IMR-90 (cell line): Measurements from ENCODE around the gene UBE2C. TPM values are rescaled to one million over a fixed set of nuclear protein-coding genes. Genes with fewer than 3 reads are reported as not detected.
A peak's percentile ranks its signal among the peaks of the same experiment; 100 is the strongest.

ENCODE experiments used
- ATAC-seq: fragments of 200-7000 bp; cut with Tn5 transposase; 2 replicates; pipeline ENCODE4 v1.9.1; 2020; ENCODE audit warnings: low read depth, mild to moderate bottlenecking, moderate library complexity
- BruUV-seq: library from RNA; stranded (reverse); fragments of 400-500 nt; replicated peaks from 2 replicates; lab custom pipeline; 2021; lab: Mats Ljungman, UMichigan
- CTCF ChIA-PET: fragments of 300-600 bp; formaldehyde crosslinking; extraction: SDS; loops from one replicate; lab custom pipeline; 2021; ENCODE audit warnings: antibody characterized with exemption; lab: Yijun Ruan, JAX
- POLR2A ChIA-PET: fragments of 300-600 bp; sonication (Branson Sonifier 250); formaldehyde crosslinking; loops from one replicate; lab custom pipeline; 2022; ENCODE audit warnings: antibody characterized with exemption; ENCODE audit not compliant: unreplicated experiment; lab: Charles Lee
- DNase-seq: peaks from one replicate; pipeline ENCODE4 v3.0.0; 2013
- H2AFZ ChIP-seq: replicated peaks from 2 replicates; pipeline ENCODE3; 2013; ENCODE audit warnings: low read length, mild to moderate bottlenecking; ENCODE audit not compliant: poor library complexity
- H2AK5ac ChIP-seq: 2 replicates; pipeline ENCODE4 v1.6.1; 2013; ENCODE audit warnings: low read depth, low read length, inconsistent platforms
- H2AK9ac ChIP-seq: replicated peaks from 2 replicates; pipeline ENCODE3; 2013; ENCODE audit warnings: mild to moderate bottlenecking, low read depth, low read length, moderate library complexity; ENCODE audit not compliant: poor library complexity
- H2BK120ac ChIP-seq: 2 replicates; pipeline ENCODE4 v1.6.1; 2013; ENCODE audit warnings: low read depth, low read length, inconsistent platforms
- H2BK15ac ChIP-seq: 3 replicates; pipeline ENCODE4 v1.6.1; 2013; ENCODE audit warnings: low read depth, low read length, inconsistent platforms
- H2BK20ac ChIP-seq: 2 replicates; pipeline ENCODE4 v1.6.1; 2013; ENCODE audit warnings: low read depth, mild to moderate bottlenecking, inconsistent platforms, low read length, moderate library complexity
- H2BK5ac ChIP-seq: 2 replicates; pipeline ENCODE4 v1.6.1; 2013; ENCODE audit warnings: mild to moderate bottlenecking, low read depth, low read length, inconsistent platforms; ENCODE audit not compliant: poor library complexity, severe bottlenecking
- H3K14ac ChIP-seq: replicated peaks from 2 replicates; pipeline ENCODE4 v1.6.1; 2013; ENCODE audit warnings: low read depth, low read length, inconsistent platforms
- H3K18ac ChIP-seq: 2 replicates; pipeline ENCODE4 v1.6.1; 2013; ENCODE audit warnings: low read depth, low read length, control low read depth
- H3K23ac ChIP-seq: 2 replicates; pipeline ENCODE4 v1.6.1; 2013; ENCODE audit warnings: low read depth, low read length, inconsistent platforms
- H3K27ac ChIP-seq: 2 replicates; pipeline ENCODE4 v1.5.1; 2013; ENCODE audit warnings: mild to moderate bottlenecking, control low read depth, low read length; ENCODE audit not compliant: insufficient read depth
- H3K27me3 ChIP-seq: 2 replicates; pipeline ENCODE4 v1.6.1; 2013; ENCODE audit warnings: low read length; ENCODE audit not compliant: control insufficient read depth, insufficient read depth
- H3K36me3 ChIP-seq: 2 replicates; pipeline ENCODE4 v1.6.1; 2013; ENCODE audit warnings: low read length, mixed read lengths; ENCODE audit not compliant: control insufficient read depth, insufficient read depth
- H3K4ac ChIP-seq: 2 replicates; pipeline ENCODE4 v1.6.1; 2013; ENCODE audit warnings: low read depth, low read length, inconsistent platforms
- H3K4me1 ChIP-seq: 2 replicates; pipeline ENCODE4 v1.6.1; 2013; ENCODE audit warnings: low read length, mixed read lengths; ENCODE audit not compliant: control insufficient read depth, insufficient read depth
- H3K4me2 ChIP-seq: 2 replicates; pipeline ENCODE4 v1.6.1; 2013; ENCODE audit warnings: low read depth, mild to moderate bottlenecking, control low read depth, low read length, moderate library complexity
- H3K4me3 ChIP-seq: 2 replicates; pipeline ENCODE4 v1.5.1; 2013; ENCODE audit warnings: low read depth, mild to moderate bottlenecking, control low read depth, low read length, moderate library complexity; ENCODE audit not compliant: insufficient read depth
- H3K56ac ChIP-seq: 2 replicates; pipeline ENCODE4 v1.6.1; 2013; ENCODE audit warnings: low read length, inconsistent platforms; ENCODE audit not compliant: insufficient read depth; ENCODE audit errors: extremely low read depth
- H3K79me1 ChIP-seq, 2 experiments: 2 replicates each; pipeline ENCODE4 v1.6.1; 2013; ENCODE audit warnings: low read length in 2 of 2, inconsistent platforms in 1 of 2, low read depth in 1 of 2
- H3K9ac ChIP-seq: 2 replicates; pipeline ENCODE4 v1.6.1; 2013; ENCODE audit warnings: low read depth, low read length, control low read depth
- H3K9me1 ChIP-seq: 2 replicates; pipeline ENCODE4 v1.6.1; 2013; ENCODE audit warnings: low read length, inconsistent platforms; ENCODE audit not compliant: insufficient read depth
- H3K9me3 ChIP-seq: 2 replicates; pipeline ENCODE4 v1.6.1; 2013; ENCODE audit warnings: low read length; ENCODE audit not compliant: control insufficient read depth, insufficient read depth
- H4K20me1 ChIP-seq: 2 replicates; pipeline ENCODE4 v1.6.1; 2013; ENCODE audit warnings: low read length, inconsistent platforms; ENCODE audit not compliant: insufficient read depth
- H4K5ac ChIP-seq: 2 replicates; pipeline ENCODE4 v1.6.1; 2013; ENCODE audit warnings: mild to moderate bottlenecking, low read depth, low read length, control low read depth
- H4K8ac ChIP-seq, 2 experiments: 2 replicates each; pipeline ENCODE4 v1.6.1; 2013; ENCODE audit warnings: low read depth in 2 of 2, low read length in 2 of 2, control low read depth in 1 of 2, inconsistent platforms in 1 of 2
- H4K91ac ChIP-seq: 2 replicates; pipeline ENCODE4 v1.6.1; 2013; ENCODE audit warnings: low read depth, low read length, inconsistent platforms; ENCODE audit not compliant: insufficient read depth
- NFE2L2 ChIP-seq: fragments of 150-350 bp; IDR thresholded peaks from 2 replicates; pipeline ENCODE4 v1.6.1; 2016; ENCODE audit warnings: low read depth, mild to moderate bottlenecking, low read length
- WGBS, 2 experiments: methylation state at CpG; one replicate each; pipeline versions ENCODE4 v1.1.5 to v1.1.7; 2013; ENCODE audit warnings: missing lambda C conversion rate in 2 of 2; ENCODE audit not compliant: insufficient read length in 1 of 2; ENCODE audit errors: extremely low coverage in 2 of 2; 5-methylcytosine and 5-hydroxymethylcytosine counted together
- dilution Hi-C: fragments of 300-500 bp; cut with HindIII; formaldehyde crosslinking; loops from one replicate; pipeline ENCODE4 v1.14.3; 2018; ENCODE audit warnings: low sequenced_read_pairs; ENCODE audit not compliant: unreplicated experiment
- in situ Hi-C: fragments of 300-500 bp; cut with MboI; formaldehyde crosslinking; loops from 3 replicates; pipeline ENCODE4 v1.14.3; 2019; ENCODE audit warnings: low sequenced_read_pairs, inconsistent platforms, mixed read lengths
- intact Hi-C: fragments of 100-400 bp; cut with micrococcal nuclease; formaldehyde crosslinking; loops from 2 replicates; pipeline ENCODE4 v1.10.0; 2022
- polyA plus RNA-seq, 3 experiments: library from polyadenylated mRNA; depleted of rRNA; stranded (reverse); fragments of >200 nt; gene quantifications; 2 replicates each; pipeline ENCODE4 v1.2.3, GENCODE V29; 2012; ENCODE audit warnings: low replicate concordance in 1 of 3
- total RNA-seq: library from RNA; depleted of rRNA; stranded (reverse); fragments of >200 nt; gene quantifications from 2 replicates; pipeline ENCODE4 v1.2.3, GENCODE V29; 2012

Gene UBE2C
- total and polyA plus RNA-seq, 2 of the 4 experiments (the other 2 are of a cell fraction): 43.4 to 120 TPM

DNA sequence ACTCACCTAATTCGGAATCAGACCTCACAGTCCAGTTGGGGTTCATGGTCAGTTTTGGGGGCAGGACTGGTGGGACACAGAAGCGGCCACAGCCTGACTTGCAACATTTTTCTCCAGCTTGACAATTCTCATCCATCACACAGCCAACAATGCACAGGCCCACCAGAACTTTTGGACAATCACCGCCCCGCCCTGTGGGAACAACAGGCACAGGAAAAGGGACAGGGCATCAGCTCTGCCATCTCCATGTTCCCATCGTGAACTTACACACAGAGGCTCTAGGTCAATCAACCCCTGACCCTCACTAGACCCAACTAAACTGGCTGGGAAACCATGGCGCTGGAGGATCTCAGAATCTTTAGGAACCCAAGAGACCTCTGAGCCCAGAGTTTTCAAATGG is 37.0 kb upstream of the UBE2C start:
- dilution Hi-C loops: no loop called here

More for the DNA sequence above, 37.0 kb upstream of the UBE2C start:
- H3K4me3 ChIP-seq: no peak overlapping the region
- ChIA-PET POLR2A (no interaction called here), CTCF (no interaction called here)
- H3K56ac ChIP-seq: no peak overlapping the region
- no peak overlapping the region for H3K9ac ChIP-seq
- no peaks in the 10 kb centered on the region for H3K79me1 ChIP-seq
- H4K20me1 ChIP-seq: peaks cover 11% of the 10 kb centered on the region
- no TSS peak for BruUV-seq
- intact Hi-C loops (loop anchor here (5.0 to 10.0 kb wide), 6 partner anchors 309 to 1081 kb away; partner anchors contain the start of genes NCOA5, STK4 and TOMM34), in situ Hi-C loops (loop anchor here (25.0 kb wide), 3 partner anchors 738 to 1838 kb away; partner anchors contain the start of gene TTPAL)
- peaks cover 16% of the 10 kb centered on the region for H3K27me3 ChIP-seq
- no peak overlapping the region for H2BK120ac ChIP-seq
- H4K5ac ChIP-seq: peak overlapping the region; percentile 32; the same call in 1 of the 2 replicates
- no peak for TF ChIP-seq NFE2L2
- no CpG with 5 or more reads among the region's 6 CpGs for WGBS, 2 experiments
- peaks cover 24% of the 10 kb centered on the region for H3K9me1 ChIP-seq
- H3K4me1 ChIP-seq: peaks cover 26% of the 10 kb centered on the region
- H3K14ac ChIP-seq: no peak overlapping the region
- no peak overlapping the region for H2BK15ac ChIP-seq
- no peak overlapping the region for H2BK20ac ChIP-seq
- DNase-seq (no peak), ATAC-seq (no peak)
- no peaks in the 10 kb centered on the region for H3K9me3 ChIP-seq
- no peak overlapping the region for H4K8ac ChIP-seq
- H3K4me2 ChIP-seq: no peak overlapping the region
- H4K91ac ChIP-seq: no peak overlapping the region; the same call in 1 of the 2 replicates
- no peaks in the 10 kb centered on the region for H3K36me3 ChIP-seq
- no peak overlapping the region for H2BK5ac ChIP-seq
- H2AFZ ChIP-seq: no peak overlapping the region
- no peak overlapping the region for H3K23ac ChIP-seq
- H3K27ac ChIP-seq: no peak overlapping the region
- H2AK5ac ChIP-seq: peak overlapping the region; percentile 57
- H2AK9ac ChIP-seq: no peak overlapping the region
- H3K4ac ChIP-seq: no peak overlapping the region
- H3K18ac ChIP-seq: no peak overlapping the region
